Osteoblast (primary cell): ENCODE measurements around the gene SORCS2. TPM values are rescaled to one million over a fixed set of nuclear protein-coding genes. Genes with fewer than 3 reads are reported as not detected.

Source experiments
- DNase-seq: peaks from one replicate; pipeline ENCODE4 v3.0.0; 2011; ENCODE audit warnings: low spot score, mixed read lengths; ENCODE audit not compliant: insufficient read length; ENCODE audit errors: missing footprints
- H2AFZ ChIP-seq: 2 replicates; pipeline ENCODE4 v1.6.0; 2011; ENCODE audit warnings: mild to moderate bottlenecking, low read length
- H3K27ac ChIP-seq: 2 replicates; pipeline ENCODE4 v1.5.1; 2011; ENCODE audit warnings: mild to moderate bottlenecking, low read depth, low read length, moderate library complexity
- H3K27me3 ChIP-seq: 2 replicates; pipeline ENCODE4 v1.6.0; 2012; ENCODE audit warnings: mild to moderate bottlenecking, control low read depth, inconsistent platforms, low read length, moderate library complexity; ENCODE audit not compliant: insufficient read depth
- H3K36me3 ChIP-seq: 2 replicates; pipeline ENCODE4 v1.5.1; 2011; ENCODE audit warnings: mild to moderate bottlenecking, low read length, control low read depth, moderate library complexity; ENCODE audit not compliant: insufficient read depth
- H3K4me1 ChIP-seq: 2 replicates; pipeline ENCODE4 v1.5.1; 2011; ENCODE audit warnings: mild to moderate bottlenecking, low read length, control low read depth, moderate library complexity; ENCODE audit not compliant: insufficient read depth
- H3K4me2 ChIP-seq: 2 replicates; pipeline ENCODE4 v1.6.0; 2011; ENCODE audit warnings: mild to moderate bottlenecking, low read length; ENCODE audit not compliant: insufficient read depth
- H3K4me3 ChIP-seq: fragments of 200-600 bp; sonication (generic); 3 replicates; pipeline ENCODE4 v1.5.1; 2012; ENCODE audit warnings: mild to moderate bottlenecking, low read length, inconsistent platforms; ENCODE audit not compliant: insufficient read depth
- H3K79me2 ChIP-seq: 2 replicates; pipeline ENCODE4 v1.6.0; 2012; ENCODE audit warnings: mild to moderate bottlenecking, low read length, control low read depth, inconsistent platforms; ENCODE audit not compliant: insufficient read depth
- H3K9me3 ChIP-seq: 2 replicates; pipeline ENCODE4 v1.5.1; 2011; ENCODE audit warnings: low read depth, low read length, control low read depth
- H4K20me1 ChIP-seq: 2 replicates; pipeline ENCODE4 v1.6.0; 2012; ENCODE audit warnings: mild to moderate bottlenecking, low read length, control low read depth; ENCODE audit not compliant: insufficient read depth
- CTCF ChIP-seq: IDR thresholded peaks from 2 replicates; pipeline ENCODE4 v1.5.1; 2011; ENCODE audit warnings: mild to moderate bottlenecking, low read depth, low read length, moderate library complexity; ENCODE audit errors: extremely low read depth
- total RNA-seq: library from RNA; depleted of rRNA; stranded (reverse); fragments of >200 nt; gene quantifications from 2 replicates; pipeline ENCODE4 v1.2.3, GENCODE V29; 2012

The SORCS2 gene
- total RNA-seq, 1 donor: 9.0 TPM

- H3K27me3 ChIP-seq: peaks cover 12% of the 10 kb centered on the region
- H3K9me3 ChIP-seq: no peaks in the 10 kb centered on the region
- no peaks in the 10 kb centered on the region for H4K20me1 ChIP-seq
- no peak overlapping the region for H3K4me2 ChIP-seq
- DNase-seq: no peak
- no peaks in the 10 kb centered on the region for H3K79me2 ChIP-seq
- H3K4me3 ChIP-seq: no peak overlapping the region
- H3K27ac ChIP-seq: no peak overlapping the region
- TF ChIP-seq CTCF: no peak
- no peaks in the 10 kb centered on the region for H3K36me3 ChIP-seq
- no peaks in the 10 kb centered on the region for H3K4me1 ChIP-seq
- no peak overlapping the region for H2AFZ ChIP-seq
Measured at GRCh38 chr4:7466215-7466614, 273.9 kb downstream of the SORCS2 start.

GRCh38 chr4:7466904-7467303, 274.6 kb downstream of the SORCS2 start:
- Histone ChIP-seq H3K79me2 (no peaks in the 10 kb centered on the region), H3K27me3 (peaks cover 12% of the 10 kb centered on the region), H2AFZ (no peak overlapping the region), H3K4me3 (no peak overlapping the region), H3K4me2 (no peak overlapping the region), H3K36me3 (no peaks in the 10 kb centered on the region), H3K9me3 (no peaks in the 10 kb centered on the region), H3K4me1 (no peaks in the 10 kb centered on the region), H4K20me1 (no peaks in the 10 kb centered on the region), H3K27ac (no peak overlapping the region)
- no peak for DNase-seq
- TF ChIP-seq CTCF: no peak

- H3K9me3 ChIP-seq: no peaks in the 10 kb centered on the region
- TF ChIP-seq CTCF: no peak
- H3K4me3 ChIP-seq: no peak overlapping the region
- H3K4me1 ChIP-seq: no peaks in the 10 kb centered on the region
- H4K20me1 ChIP-seq: no peaks in the 10 kb centered on the region
- no peak for DNase-seq
- H3K4me2 ChIP-seq: no peak overlapping the region
- H3K36me3 ChIP-seq: no peaks in the 10 kb centered on the region
- H2AFZ ChIP-seq: no peak overlapping the region
- H3K27ac ChIP-seq: no peak overlapping the region
- no peaks in the 10 kb centered on the region for H3K79me2 ChIP-seq
- H3K27me3 ChIP-seq: peaks cover 12% of the 10 kb centered on the region
Measured at GRCh38 chr4:7467471-7467870, 275.1 kb downstream of the SORCS2 start.

GRCh38 chr4:7469023-7469422, 276.7 kb downstream of the SORCS2 start:
- H3K36me3 ChIP-seq: no peaks in the 10 kb centered on the region
- H3K4me2 ChIP-seq: no peak overlapping the region
- H3K27me3 ChIP-seq: peaks cover 8% of the 10 kb centered on the region
- no peak overlapping the region for H3K27ac ChIP-seq
- no peaks in the 10 kb centered on the region for H3K9me3 ChIP-seq
- no peaks in the 10 kb centered on the region for H3K4me1 ChIP-seq
- no peaks in the 10 kb centered on the region for H3K79me2 ChIP-seq
- no peak for DNase-seq
- H2AFZ ChIP-seq: no peak overlapping the region
- TF ChIP-seq CTCF: no peak
- no peak overlapping the region for H3K4me3 ChIP-seq
- no peaks in the 10 kb centered on the region for H4K20me1 ChIP-seq
